ENCODE results near the gene SBK3. TPM values are rescaled to one million over a fixed set of nuclear protein-coding genes. Genes with fewer than 3 reads are reported as not detected.

SBK3 gene
- total RNA-seq, 1 experiment from 2014 or later: 4.0 TPM

- intact Hi-C loops (cut with micrococcal nuclease; ENCODE audit: unreplicated experiment) (no loop called here), in situ Hi-C loops (cut with HindIII; ENCODE audit: low pct_unique_long_range_greater_than_20kb, low sequenced_read_pairs) (no loop called here)
- TF ChIP-seq CTCF (IDR thresholded peaks at IDR 0.05): no peak
- TF ChIP-seq REST (IDR thresholded peaks at IDR 0.05; ENCODE audit: insufficient read depth in 1 of 2, low read depth in 2 of 2, low read length in 1 of 2): no peak
- no peak for TF ChIP-seq SIN3A (IDR thresholded peaks at IDR 0.05; ENCODE audit: borderline replicate concordance, insufficient read depth, low read depth, low read length)
- no peak for TF ChIP-seq TCF7L2 (IDR thresholded peaks at IDR 0.05; ENCODE audit: low read depth, low read length)
- TF ChIP-seq POLR2AphosphoS5 (IDR thresholded peaks at IDR 0.05; ENCODE audit: low read depth, low read length): no peak
- POLR2A ChIA-PET: interaction anchor here (0.5 kb wide), 1 partner anchor 97 kb away, joined by 4 read pairs; the partner anchor contains the start of gene ZNF784
- no peaks in the 10 kb centered on the region for H3K9me3 ChIP-seq (ENCODE audit: control insufficient read depth, insufficient read depth, low read depth, low read length)
- no peak overlapping the region for H3K27ac ChIP-seq (ENCODE audit: low read length)
- CTCF ChIA-PET: no interaction called here
- no peaks in the 10 kb centered on the region for H3K36me3 ChIP-seq (ENCODE audit: control insufficient read depth, insufficient read depth, low read length)
- BruUV-seq (replicated peaks): no TSS peak
- ATAC-seq: no peak
- peaks cover 20% of the 10 kb centered on the region for H3K4me1 ChIP-seq (ENCODE audit: control insufficient read depth, insufficient read depth, low read length)
- H3K4me3 ChIP-seq (ENCODE audit: low read depth in 2 of 2, low read length in 2 of 2): no peak overlapping the region
- no peak for DNase-seq (ENCODE audit: low read depth, low spot score)
- H3K27me3 ChIP-seq (ENCODE audit: control insufficient read depth, insufficient read depth, low read length): no peaks in the 10 kb centered on the region
Measured at GRCh38 chr19:55527197-55528029, 17.9 kb downstream of the SBK3 start.

DNA sequence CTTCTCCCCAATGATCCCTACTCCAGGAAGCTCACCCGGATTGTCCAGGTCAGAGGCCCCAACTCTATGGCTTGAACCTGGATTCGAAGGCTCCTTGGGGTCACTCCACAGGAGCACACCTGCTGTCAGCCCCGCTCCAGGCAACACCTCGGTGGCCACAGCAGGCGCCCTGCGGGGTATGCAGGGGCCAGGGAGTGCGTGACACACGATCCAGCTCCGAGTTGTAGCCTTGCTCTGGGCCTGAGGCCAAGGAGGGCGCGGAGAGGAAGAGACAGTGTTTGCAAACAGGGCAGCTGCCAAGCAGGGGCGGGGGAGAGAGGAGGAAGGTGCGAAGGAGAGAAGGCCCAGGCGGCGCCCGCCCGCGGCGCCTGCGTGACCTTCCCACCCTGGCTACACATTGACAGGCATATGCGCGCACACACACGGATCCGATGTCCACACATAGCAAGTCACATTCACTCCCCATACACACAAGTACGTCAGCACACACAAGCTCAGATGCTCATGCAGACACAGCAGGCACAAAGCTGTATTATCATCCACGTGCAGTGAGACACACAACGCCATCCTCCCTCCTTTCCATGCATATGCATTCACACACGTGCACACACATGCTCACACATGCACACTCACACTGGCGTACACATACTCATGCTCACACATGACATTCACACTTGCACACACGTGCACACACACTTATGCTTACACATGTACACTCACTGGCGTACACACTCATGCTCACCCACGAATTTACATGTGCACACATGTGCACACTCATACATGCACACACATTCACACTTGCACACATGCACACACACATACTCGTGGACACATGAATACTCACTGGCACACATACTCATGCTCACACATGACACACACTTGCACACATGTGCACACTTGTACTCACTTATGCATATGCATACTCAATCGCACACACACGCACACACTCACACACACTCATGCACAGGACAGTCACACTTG, 18.8 kb downstream of the SBK3 start:
- TF ChIP-seq POLR2AphosphoS5 (IDR thresholded peaks at IDR 0.05; ENCODE audit: low read depth, low read length) (peak; percentile 57; the same call in 1 of the 2 replicates), SIN3A (IDR thresholded peaks at IDR 0.05; ENCODE audit: borderline replicate concordance, insufficient read depth, low read depth, low read length) (no peak), TCF7L2 (IDR thresholded peaks at IDR 0.05; ENCODE audit: low read depth, low read length) (peak; percentile 39; the same call in 1 of the 2 replicates)
- POLR2A ChIA-PET: interaction anchor here (0.6 to 0.7 kb wide), 4 partner anchors 9 to 40 kb away, joined by 3 to 5 read pairs (median 4); no protein-coding TSS in a partner anchor
- H3K9me3 ChIP-seq (ENCODE audit: control insufficient read depth, insufficient read depth, low read depth, low read length): no peaks in the 10 kb centered on the region
- peaks cover 21% of the 10 kb centered on the region for H3K4me1 ChIP-seq (ENCODE audit: control insufficient read depth, insufficient read depth, low read length)
- DNase-seq (ENCODE audit: low read depth, low spot score) (no peak), ATAC-seq (peak; percentile 88)
- intact Hi-C loops (cut with micrococcal nuclease; ENCODE audit: unreplicated experiment) (no loop called here), in situ Hi-C loops (cut with HindIII; ENCODE audit: low pct_unique_long_range_greater_than_20kb, low sequenced_read_pairs) (no loop called here)
- H3K36me3 ChIP-seq (ENCODE audit: control insufficient read depth, insufficient read depth, low read length): no peaks in the 10 kb centered on the region
- no TSS peak for BruUV-seq (replicated peaks)
- no peaks in the 10 kb centered on the region for H3K27me3 ChIP-seq (ENCODE audit: control insufficient read depth, insufficient read depth, low read length)
- CTCF ChIA-PET: no interaction called here
- H3K4me3 ChIP-seq (ENCODE audit: low read depth in 2 of 2, low read length in 2 of 2): 0 out of 4 replicates have a peak overlapping the region, but pooled peaks of 1 of the 2 experiments have one; percentile 5
- H3K27ac ChIP-seq (ENCODE audit: low read length): 0 out of 2 replicates have a peak overlapping the region, but pooled peaks have one; percentile 11
